ENCODE data around the gene DCAF10.

DNA sequence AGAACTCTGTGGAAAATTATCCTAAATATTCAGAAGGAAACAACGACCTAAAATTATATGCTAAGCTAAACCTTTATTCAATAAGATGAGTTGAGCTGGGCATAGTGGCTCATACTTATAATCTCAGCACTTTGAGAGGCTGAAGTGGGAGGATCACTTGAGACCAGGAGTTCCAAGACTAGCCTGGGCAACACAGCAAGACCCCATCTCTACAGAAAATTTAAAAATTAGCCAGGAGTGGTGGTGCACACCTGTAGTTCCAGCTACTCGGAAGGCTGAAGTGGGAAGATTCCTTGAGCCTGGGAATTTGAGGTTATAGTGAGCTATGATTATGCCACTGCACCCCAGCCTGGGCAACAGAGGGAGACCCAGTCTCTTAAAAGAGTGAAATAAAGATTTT is 51.6 kb downstream of the DCAF10 start:
- TF ChIP-seq EZH2phosphoT487 (IDR thresholded peaks at IDR 0.05; ENCODE audit: insufficient read depth, low read depth) (no peak), EZH2 (IDR thresholded peaks at IDR 0.05; ENCODE audit: insufficient read depth, poor library complexity, severe bottlenecking) (no peak)
